HG03439 (cell line): ENCODE measurements around the gene TMEM63B.
"Not testable (repeated sequence)": the region's sequence is repeated elsewhere in the genome, so short reads cannot be mapped to it uniquely, and the experiment has no call there.

Experiments
- ATAC-seq: cut with Tn5 transposase; IDR thresholded peaks from one replicate; pipeline ENCODE4 v1.9.1; 2021; ENCODE audit warnings: mild to moderate bottlenecking, moderate library complexity; ENCODE audit not compliant: unreplicated experiment

The TMEM63B gene

DNA sequence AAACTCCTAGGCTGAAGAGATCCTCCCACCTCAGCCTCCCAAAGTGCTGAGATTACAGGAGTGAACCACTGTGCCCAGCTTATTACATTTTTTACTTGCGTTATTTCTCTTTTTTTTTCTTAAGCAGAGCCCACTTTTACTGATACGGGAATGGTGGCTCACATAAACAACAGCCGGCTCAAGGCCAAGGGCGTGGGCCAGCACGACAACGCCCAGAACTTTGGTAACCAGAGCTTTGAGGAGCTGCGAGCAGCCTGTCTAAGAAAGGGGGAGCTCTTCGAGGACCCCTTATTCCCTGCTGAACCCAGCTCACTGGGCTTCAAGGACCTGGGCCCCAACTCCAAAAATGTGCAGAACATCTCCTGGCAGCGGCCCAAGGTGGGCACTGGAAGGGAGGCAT lies 41.8 kb downstream of the TMEM63B start:
- ATAC-seq = no peak

DNA sequence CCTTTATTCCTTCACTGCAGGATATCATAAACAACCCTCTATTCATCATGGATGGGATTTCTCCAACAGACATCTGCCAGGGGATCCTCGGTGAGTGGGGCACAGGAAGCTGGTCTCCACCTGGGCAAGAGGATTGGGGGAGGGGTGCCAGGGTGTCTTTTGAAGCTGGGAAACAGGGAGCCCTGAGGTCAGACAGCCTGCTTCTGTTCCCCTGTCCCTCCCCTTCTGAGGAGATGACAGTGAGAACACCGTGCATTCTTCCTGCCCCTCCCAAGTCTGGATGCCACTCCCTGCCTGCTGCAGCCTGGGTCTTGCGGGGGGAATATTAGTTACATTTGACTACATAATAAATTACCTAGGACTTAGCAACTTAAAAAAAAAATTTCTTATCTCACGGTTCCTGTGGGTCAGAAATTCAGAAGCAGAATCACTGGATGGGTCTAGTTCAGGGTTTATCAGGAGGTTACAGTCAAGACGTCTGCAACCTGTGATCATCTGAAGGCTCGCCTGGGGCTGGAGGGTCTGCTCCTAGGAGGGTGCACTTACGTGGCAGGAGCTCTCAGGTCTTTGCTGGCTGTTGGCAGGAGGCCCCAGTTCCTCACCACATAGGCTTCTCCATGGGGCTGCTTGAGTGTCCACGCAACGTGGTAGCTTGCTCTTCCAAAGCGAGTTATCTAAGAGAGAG lies 42.7 kb downstream of the TMEM63B start:
- no peak for ATAC-seq

DNA sequence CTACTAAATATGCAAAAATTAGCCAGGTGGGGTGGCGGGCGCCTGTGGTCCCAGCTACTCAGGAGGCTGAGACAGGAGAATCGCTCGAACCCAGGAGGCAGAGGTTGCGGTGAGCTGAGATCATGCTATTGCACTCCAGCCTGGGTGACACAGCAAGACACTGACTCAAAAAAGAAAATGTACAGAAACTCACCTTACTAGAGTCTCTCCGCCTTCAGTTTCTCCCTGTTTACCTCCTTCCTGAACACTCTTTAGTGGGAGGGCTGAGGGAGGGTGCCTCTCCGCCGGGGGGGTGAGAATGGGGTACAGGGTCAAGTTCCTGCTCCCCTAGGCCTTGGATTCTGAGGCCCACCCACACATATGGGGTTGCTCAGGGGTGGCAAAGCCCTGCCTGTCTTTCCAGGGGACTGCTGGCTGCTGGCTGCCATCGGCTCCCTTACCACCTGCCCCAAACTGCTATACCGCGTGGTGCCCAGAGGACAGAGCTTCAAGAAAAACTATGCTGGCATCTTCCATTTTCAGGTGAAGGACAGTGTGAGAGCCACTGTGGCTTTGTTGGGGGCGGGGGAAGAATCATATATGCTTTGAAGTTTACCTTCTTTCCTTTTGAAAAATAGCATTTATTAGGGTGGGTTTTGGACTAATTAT lies 44.7 kb downstream of the TMEM63B start:
- no peak for ATAC-seq

DNA sequence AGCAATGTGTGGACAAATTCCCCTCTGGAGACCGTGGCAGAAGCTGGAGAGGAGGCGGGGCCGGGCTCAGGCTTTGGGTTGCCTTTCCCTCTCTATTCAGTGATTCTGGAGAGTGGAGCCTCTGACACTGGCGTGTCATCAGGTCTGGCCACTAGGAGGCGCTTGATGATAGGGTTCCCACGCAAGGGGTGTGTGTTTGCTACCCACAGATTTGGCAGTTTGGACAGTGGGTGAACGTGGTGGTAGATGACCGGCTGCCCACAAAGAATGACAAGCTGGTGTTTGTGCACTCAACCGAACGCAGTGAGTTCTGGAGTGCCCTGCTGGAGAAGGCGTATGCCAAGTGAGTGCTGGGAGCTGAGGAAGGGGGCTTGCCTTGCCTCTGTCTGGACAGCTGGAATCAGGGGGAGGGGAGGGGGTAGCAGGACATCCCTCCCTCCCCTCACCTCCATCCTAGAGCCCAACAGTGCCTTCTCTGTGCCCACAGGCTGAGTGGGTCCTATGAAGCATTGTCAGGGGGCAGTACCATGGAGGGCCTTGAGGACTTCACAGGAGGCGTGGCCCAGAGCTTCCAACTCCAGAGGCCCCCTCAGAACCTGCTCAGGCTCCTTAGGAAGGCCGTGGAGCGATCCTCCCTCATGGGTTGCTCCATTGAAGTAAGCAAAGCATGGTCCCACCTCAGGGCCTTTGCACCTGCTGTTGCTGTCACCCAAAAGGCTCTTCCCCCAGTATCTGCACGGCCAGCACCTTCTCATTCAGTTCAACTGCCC lies 45.6 kb downstream of the TMEM63B start:
- ATAC-seq = peak; percentile 70

DNA sequence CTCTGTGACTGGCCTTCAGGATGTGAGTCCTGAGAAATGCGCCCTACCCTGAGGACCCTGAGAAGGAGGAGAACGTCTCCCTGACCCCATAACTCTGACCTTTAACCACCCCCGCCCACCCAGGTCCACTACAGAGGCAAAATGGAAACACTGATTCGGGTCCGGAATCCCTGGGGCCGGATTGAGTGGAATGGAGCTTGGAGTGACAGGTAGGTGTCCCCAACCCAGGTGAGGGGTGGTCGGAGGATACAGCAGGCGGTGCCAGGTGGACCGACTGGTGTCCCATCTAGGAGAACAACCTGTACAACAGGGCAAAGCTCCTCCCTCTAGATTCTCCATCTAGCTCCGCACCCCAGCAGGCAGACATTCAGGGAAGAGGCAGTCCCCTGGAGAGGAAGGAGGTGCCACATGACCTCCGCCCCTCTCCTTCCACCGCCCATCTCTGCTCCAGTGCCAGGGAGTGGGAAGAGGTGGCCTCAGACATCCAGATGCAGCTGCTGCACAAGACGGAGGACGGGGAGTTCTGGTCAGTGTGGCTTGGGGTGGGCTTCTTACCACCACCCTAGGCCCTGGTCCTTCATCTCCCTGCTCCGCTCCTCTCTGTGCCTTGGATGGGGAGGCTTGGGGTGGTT lies 48.9 kb downstream of the TMEM63B start:
- ATAC-seq = no peak

DNA sequence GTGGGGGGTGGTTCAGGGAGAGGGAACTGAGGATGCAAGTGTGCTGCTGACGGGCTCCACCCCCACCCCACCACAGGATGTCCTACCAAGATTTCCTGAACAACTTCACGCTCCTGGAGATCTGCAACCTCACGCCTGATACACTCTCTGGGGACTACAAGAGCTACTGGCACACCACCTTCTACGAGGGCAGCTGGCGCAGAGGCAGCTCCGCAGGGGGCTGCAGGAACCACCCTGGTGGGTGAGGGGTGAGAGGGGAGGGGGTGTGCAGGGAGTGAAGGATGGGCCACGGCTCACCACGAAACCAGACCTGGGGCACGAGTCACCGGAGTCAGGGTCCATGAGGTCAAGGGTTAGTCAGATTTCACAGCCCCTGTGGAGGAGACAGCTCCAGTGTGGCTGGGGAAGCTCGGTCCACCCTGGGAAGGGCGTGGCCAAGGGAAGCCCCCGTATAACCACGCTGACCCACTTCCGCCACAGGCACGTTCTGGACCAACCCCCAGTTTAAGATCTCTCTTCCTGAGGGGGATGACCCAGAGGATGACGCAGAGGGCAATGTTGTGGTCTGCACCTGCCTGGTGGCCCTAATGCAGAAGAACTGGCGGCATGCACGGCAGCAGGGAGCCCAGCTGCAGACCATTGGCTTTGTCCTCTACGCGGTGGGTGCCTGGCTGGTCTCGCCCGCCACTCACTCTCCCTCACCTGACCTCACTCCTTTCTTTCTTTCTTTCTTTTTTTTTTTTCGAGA lies 49.6 kb downstream of the TMEM63B start:
- ATAC-seq = no peak

DNA sequence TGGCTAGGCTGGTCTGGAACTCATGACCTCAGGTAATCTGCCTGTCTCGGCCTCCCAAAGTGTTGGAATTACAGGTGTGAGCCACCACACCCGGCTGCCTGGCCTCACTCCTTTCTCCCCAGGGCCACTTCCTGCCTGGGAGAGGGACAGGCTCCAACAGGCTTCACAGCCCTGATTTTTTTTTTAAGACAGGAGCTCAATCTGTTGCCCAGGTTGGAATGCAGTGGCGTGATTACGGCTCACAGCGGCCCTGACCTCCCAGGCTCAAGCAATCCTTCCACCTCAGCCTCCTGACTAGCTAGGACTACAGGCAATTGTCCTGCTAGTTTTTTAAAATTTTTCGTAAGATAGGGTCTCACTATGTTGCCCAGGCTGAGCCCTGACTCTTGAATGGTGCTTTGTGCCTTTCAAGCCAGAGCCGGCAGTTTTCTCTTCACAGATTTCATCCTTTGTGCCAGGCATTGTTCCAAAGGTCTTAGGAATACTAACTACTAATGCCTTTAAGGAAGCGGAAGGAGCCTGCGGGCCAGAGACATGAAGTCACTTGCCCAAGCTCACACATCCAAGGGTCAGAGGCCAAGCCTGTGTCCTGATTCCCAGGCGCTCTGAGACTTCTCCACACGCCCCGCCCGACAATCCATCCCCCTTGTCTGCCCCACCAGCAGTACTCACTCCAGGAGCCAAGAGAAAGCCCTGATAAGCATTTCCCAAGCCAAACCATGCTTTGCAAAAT lies 50.5 kb downstream of the TMEM63B start:
- ATAC-seq = no peak

DNA sequence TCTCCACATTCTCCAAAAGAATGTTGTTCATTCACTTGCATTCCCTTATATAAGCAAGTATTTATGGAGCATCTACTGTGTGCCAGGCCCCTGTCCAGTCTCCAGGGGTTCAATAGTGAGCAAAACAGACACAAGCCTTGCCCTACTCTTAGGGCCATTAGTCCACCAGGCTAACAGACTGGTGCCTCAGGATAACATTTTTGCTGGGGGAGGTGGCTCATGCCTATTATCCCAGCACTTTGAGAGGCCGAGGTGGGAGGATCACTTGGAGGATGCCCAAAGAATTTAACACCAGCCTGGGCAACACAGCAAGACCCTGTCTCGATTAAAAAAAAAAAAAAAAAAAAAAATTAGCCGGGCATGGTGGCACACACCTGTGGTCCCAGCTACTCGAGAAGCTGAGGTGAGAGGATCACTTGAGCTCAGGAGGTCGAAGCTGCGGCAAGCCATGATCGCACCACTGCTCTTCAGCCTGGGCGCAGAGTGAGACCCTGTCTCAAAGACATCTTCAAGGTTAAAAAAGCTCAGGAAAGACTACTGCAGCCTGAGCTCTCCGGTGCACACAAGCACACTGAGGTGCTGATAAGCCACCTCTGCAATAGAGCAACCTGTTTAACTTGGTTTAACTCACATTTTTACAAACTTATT lies 51.2 kb downstream of the TMEM63B start:
- ATAC-seq = no peak

DNA sequence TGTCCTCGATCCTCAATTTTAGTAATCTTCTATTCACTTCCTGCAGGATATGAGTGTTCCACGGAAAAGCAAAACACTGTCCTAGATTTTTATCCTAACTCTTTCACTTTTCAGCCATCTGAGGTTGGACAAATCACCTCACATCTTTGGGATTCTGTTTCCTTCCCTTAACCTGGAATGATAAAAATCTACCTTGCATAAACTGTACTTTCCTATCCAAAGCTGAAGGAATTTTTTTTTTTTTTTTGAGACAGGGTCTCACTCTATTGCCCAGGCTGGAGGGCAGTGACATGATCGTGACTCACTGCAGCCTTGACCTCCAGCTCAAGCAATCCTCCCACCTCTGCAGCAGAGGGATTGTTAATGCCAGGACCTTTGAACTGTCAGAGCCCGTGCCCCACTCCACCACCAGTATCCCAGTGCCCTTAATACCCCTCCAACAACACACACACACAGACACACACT lies 51.8 kb downstream of the TMEM63B start:
- no peak for ATAC-seq

DNA sequence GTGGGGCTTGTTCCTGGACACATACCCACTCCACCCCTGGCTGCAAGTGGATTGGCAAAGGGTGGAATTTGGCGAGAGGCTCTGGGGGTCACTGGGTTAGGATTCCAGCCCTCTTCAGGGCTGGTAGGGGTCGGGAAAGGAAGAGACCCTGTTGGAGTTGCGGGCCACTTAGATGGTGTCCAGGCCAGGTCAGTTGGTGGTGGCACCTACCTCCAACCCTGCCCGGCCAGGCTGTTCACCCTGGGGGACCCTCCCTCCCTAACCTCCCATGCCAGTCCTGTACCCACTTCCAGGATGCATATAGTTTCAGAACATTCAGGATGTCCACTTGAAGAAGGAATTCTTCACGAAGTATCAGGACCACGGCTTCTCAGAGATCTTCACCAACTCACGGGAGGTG lies 52.3 kb downstream of the TMEM63B start:
- ATAC-seq = no peak

DNA sequence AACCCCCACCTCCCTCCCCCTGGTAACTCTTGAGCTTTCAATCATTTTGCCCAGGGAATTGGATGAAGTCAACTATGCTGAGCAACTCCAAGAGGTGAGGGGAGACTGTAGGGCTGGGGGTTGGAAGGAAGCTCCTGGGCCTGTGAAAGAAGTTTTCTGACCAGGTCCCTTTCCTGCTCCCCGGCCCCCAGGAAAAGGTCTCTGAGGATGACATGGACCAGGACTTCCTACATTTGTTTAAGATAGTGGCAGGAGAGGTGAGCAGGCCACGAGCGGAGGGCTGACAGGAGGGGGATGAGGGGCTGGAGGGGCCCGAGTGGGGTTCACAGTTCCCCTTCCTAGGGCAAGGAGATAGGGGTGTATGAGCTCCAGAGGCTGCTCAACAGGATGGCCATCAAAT lies 53.1 kb downstream of the TMEM63B start:
- ATAC-seq = no peak

DNA sequence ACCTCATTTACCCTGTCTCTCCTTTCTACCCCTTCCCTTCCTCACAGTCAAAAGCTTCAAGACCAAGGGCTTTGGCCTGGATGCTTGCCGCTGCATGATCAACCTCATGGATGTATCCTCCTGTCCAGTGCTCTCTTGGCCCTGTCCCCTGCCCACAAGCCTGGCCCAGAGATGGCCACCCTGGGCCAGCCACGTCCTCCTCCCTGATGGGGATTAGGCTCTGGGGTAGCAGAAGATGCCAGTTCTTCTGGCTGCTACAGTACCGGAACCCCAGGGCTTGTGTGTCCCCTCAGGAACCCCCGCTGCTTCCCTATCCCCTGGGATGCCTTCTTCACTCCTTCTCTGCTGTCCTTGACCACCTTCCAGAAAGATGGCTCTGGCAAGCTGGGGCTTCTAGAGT lies 53.5 kb downstream of the TMEM63B start:
- no peak for ATAC-seq

DNA sequence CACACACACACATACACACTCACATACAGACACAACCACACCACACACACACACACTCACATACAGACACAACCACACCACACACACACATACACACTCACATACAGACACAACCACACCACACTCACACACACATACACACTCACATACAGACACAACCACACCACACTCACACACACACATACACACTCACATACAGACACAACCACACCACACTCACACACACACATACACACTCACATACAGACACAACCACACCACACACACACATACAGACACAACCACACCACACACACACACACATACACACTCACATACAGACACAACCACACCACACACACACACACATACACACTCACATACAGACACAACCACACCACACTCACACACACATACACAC lies 54.4 kb downstream of the TMEM63B start:
- ATAC-seq = not testable (repeated sequence)

DNA sequence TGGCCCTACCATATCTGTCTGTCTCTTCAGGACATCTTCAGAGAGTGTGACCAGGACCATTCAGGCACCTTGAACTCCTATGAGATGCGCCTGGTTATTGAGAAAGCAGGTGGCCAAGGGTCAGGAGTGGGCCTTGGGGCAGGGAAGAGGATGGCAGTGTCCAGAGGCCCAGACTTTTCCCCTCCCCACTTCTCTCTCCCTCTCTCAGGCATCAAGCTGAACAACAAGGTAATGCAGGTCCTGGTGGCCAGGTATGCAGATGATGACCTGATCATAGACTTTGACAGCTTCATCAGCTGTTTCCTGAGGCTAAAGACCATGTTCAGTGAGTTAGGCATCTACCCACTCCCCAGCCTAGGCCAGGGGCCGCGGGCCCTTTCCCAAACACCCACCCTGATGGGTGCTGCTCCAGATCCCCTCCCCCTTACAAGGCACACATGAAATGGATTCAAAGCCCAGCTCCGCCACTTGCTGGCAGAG lies 55.6 kb downstream of the TMEM63B start:
- no peak for ATAC-seq

DNA sequence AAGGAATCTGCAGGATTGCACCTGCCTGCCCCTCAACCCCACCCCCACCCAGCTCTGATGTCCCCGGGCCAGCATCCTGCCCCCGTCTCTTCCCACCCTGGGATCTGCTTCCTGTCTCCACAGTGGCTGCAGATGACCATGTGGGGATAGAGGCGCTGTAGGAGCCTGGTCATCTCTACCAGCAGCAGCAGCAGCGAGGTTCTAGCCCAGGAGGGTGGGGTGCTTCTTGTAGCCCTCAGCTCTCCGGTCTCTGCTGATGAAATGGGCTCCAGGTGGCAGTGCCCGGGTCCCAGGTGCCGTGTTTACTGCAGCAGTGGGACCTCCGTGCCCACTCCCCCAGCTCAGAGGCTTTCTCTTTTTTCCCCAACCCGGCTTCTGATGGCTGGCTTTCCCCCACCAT lies 56.4 kb downstream of the TMEM63B start:
- ATAC-seq = no peak

DNA sequence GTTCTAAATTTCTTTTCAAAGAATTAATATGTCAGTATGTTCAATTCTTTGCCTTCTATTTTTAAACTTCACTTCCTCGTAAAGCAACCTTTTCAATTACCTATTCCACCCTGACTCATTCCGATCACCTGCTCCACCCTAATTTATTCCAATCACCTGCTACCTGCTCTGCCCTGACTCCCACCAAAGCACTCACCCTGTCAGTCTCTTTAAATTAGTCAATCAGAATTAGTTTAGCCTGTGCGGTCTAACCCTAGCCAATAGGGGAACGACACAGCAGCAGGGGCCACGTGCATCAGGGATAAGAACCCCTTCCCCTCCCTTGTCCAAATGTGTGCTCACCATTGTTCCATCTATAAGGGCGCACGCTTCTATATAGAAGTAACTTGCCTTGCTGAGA lies 58.0 kb downstream of the TMEM63B start:
- not testable (repeated sequence) for ATAC-seq

DNA sequence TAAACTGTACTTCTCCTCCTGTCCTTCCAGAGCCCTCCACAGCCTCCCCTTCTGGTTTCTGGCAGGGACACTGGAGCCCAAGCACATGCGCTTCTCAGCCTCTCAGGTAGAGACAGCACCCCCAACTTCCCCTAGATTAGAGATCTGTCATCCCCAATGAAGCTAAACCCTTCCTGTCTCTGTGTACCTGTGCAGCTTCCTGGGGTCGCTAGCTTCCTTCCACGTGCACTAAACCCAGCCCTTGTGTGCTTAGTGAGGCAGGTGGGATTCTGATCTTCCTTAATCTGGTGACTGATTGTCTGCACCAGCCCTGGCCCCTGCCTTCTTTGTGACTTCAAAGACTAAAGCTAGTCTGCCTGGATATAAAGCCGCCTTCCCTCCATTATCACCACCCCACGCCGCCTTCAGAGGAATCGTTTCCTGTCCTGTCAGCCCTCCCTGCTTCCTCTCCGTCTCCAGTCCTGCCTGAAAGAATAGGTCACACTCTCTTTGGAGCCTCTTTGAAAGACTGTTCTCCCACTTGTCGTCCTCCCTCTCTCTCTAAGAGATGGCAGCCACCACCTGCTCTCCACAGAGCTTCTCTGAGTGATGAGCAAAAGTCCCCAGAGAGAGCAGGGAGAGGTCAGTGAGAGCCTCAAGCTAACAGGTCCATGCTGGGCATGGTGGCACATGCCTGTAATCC lies 58.7 kb downstream of the TMEM63B start:
- no peak for ATAC-seq

DNA sequence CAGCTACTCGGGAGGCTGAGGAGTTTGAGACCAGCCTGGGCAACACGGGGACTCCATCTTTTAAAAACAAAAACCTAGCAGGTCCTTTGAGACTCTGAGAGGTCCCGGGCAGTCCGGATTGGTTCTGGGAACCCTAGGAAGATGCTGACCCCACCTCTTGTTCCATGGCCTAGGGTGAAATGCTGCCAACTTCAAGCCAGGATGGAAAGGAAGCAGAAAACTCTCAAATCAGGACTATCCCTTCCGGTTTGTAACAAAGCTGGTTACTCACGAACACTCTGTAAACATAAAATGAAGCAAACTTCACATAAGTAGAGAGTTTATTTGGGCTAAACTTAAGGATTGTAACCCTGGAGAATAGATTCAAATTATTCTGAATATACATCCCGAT lies 59.3 kb downstream of the TMEM63B start:
- ATAC-seq = no peak

DNA sequence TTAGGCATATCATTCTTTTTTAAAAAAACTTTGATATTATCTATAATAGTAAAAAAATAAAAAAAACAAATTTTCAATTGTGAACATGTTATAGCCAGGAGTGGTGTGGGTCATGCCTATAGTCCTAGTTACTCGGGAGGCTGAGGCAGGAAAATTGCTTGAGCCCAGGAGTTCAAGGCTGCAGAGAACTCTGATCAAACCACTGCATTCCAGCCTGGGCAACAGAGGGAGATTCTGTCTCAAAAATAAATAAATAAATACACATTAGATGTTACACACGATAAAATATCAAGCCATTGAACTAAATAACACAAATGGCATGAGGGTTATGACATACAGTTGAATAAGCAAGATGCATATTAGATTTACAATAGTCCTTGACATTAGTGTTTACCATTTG lies 61.5 kb downstream of the TMEM63B start:
- ATAC-seq = no peak
